GM12801 (cell line): ENCODE data around the gene TMTC2.

Source experiments
- CTCF ChIP-seq: IDR thresholded peaks from one replicate; pipeline ENCODE4 v1.5.1; 2011; ENCODE audit warnings: control low read depth; ENCODE audit not compliant: insufficient read length; ENCODE audit errors: extremely low read depth

Gene TMTC2

DNA sequence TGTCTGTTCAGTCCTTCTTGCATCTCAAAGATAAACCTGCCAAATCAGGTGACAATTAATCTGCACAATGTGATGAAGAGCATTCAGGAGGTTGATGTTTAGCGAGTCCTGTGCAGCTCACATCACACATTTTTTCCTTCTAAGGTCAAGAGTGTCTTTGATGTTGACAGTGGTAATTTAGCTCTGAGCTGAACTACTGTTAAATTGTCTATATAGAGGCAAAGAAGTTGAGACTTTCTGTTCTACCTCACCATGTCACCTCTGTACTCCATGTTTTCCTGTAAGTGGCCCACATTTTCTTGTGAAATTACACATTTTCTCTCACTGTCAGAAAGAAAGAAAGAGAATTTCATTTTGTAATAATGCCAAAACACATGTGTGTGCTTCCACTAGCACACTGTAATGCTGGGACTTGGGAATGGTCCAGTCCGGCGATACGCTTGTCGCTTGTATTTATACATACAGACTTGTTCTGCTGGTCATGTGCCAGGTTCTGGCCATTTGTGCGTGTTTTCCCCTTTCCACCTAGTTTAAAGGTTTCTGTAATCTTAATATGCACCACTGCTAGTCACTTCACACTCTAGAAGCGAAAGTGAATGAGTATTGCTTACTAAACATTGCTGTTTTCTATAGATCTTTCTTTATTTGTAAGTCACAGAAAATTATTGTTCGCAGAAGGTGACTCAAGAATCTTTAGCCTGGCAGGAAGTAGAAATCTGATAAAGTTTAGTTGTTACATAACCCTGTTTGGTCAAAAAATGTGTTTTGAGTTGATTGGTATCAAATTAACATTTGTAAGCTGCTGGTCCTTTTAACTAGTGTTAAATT is 328.9 kb downstream of the TMTC2 start:
- TF ChIP-seq CTCF, result no peak

DNA sequence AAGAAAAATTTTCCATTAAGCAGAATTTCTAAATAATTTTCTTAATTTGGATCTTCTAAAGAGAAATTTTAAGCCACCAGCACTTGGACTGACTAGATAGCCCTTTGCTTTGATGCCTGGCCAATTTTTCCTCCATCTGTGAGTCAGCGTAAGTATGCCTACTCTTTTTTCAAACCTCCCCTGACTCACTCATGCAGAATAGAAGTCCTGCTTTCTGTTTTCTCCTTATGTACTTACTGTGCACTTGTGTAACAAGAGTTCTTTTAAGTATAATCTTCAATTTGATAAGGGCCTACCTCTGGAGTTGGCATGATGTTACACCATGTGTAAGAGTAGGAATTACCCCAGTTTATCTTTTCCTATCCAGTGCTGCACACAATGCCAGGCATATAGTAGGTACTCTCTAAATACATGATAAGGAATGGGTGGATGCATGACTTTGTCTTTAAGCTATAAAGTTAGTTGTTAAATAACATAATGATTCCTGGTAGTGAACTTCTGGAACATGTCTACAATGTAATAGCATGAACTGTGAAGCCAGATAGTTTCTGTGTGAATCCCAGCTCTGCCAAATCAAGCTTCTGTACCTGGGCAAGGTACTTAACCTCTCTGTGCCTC is 329.6 kb downstream of the TMTC2 start:
- no peak for TF ChIP-seq CTCF

GRCh38 chr12:83016991-83017390 is 330.3 kb downstream of the TMTC2 start:
- TF ChIP-seq CTCF, result no peak

GRCh38 chr12:83018088-83018487 is 331.4 kb downstream of the TMTC2 start:
- no peak for TF ChIP-seq CTCF

- no peak for TF ChIP-seq CTCF
These were observed 340.5 kb downstream of the TMTC2 start for GRCh38 chr12:83027021-83027723.

GRCh38 chr12:83031196-83031595 is 344.5 kb downstream of the TMTC2 start:
- no peak for TF ChIP-seq CTCF

GRCh38 chr12:83036847-83037246 is 350.1 kb downstream of the TMTC2 start:
- TF ChIP-seq CTCF, result no peak
